IMR-90 (cell line): ENCODE measurements around the gene C6orf89.

ENCODE experiments used
- BHLHE40 ChIP-seq: fragments of 150-350 bp; IDR thresholded peaks from 2 replicates; pipeline ENCODE4 v1.6.1; 2016; ENCODE audit warnings: mild to moderate bottlenecking, low read depth, low read length
- CEBPB ChIP-seq: IDR thresholded peaks from 2 replicates; pipeline ENCODE4 v1.6.1; 2012; ENCODE audit warnings: low read depth, low read length, improper control_type of control experiment
- CTCF ChIP-seq: conservative IDR thresholded peaks from 2 replicates; pipeline ENCODE4 v1.5.1; 2012; ENCODE audit warnings: mild to moderate bottlenecking, low read depth, low read length, improper control_type of control experiment
- POLR2A ChIP-seq: IDR thresholded peaks from 2 replicates; pipeline ENCODE4 v1.6.1; 2012; ENCODE audit warnings: mild to moderate bottlenecking, low read depth, low read length
- RAD21 ChIP-seq: IDR thresholded peaks from 2 replicates; pipeline ENCODE4 v1.6.1; 2012; ENCODE audit warnings: low read length, improper control_type of control experiment
- SMC3 ChIP-seq: fragments of 150-350 bp; IDR thresholded peaks from 2 replicates; pipeline ENCODE4 v1.6.1; 2016; ENCODE audit warnings: low read depth, mild to moderate bottlenecking, antibody characterized with exemption, low read length, moderate library complexity

- TF ChIP-seq CTCF (no peak), POLR2A (no peak), SMC3 (no peak), BHLHE40 (no peak), CEBPB (no peak), RAD21 (no peak)
Observed at GRCh38 chr6:36967757-36968156, 82.0 kb downstream of the C6orf89 start.
